Retinal pigment epithelial cell (primary cell): ENCODE measurements around the gene TMEM140.

Experiments used
- DNase-seq: peaks from one replicate; pipeline ENCODE4 v3.0.0-alpha.2; 2010; ENCODE audit warnings: low read depth
- H3K4me3 ChIP-seq: 2 replicates; pipeline ENCODE4 v1.5.1; 2011; ENCODE audit warnings: mild to moderate bottlenecking, low read length, control low read depth, moderate library complexity
- TF ChIP-seq, protein P1 (sequence below): conservative IDR thresholded peaks from 2 replicates; pipeline ENCODE4 v1.5.1; 2011; ENCODE audit warnings: low read depth, low read length, control low read depth, inconsistent platforms

Gene TMEM140

DNA sequence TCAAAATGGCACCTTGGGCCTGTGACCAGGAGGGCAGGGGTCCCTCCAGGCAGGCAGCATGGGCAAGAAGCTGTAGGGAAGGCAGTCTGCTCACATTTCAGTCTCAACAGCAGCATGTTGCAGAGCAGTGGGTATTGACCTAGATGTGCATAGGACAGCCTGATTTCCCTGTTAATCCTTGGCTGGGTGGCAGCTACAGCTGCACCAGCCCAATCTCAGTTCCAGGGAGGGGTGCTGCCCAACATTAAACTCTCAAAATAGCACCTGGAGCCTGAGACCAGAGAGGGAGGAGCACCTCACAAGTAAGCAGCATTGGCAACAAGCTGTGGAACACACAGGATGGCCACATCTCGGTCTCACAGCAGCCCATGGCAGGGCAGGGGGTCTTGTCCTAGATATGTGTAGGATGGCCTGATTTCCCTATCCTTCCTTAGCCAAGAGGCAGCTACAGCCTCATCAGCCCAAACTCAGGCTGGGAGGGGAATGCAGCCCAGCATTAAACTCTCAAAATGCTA, 10.3 kb downstream of the TMEM140 start:
- TF ChIP-seq, protein P1, sequence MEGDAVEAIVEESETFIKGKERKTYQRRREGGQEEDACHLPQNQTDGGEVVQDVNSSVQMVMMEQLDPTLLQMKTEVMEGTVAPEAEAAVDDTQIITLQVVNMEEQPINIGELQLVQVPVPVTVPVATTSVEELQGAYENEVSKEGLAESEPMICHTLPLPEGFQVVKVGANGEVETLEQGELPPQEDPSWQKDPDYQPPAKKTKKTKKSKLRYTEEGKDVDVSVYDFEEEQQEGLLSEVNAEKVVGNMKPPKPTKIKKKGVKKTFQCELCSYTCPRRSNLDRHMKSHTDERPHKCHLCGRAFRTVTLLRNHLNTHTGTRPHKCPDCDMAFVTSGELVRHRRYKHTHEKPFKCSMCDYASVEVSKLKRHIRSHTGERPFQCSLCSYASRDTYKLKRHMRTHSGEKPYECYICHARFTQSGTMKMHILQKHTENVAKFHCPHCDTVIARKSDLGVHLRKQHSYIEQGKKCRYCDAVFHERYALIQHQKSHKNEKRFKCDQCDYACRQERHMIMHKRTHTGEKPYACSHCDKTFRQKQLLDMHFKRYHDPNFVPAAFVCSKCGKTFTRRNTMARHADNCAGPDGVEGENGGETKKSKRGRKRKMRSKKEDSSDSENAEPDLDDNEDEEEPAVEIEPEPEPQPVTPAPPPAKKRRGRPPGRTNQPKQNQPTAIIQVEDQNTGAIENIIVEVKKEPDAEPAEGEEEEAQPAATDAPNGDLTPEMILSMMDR: no peak
- H3K4me3 ChIP-seq: no peak overlapping the region
- DNase-seq: no peak

DNA sequence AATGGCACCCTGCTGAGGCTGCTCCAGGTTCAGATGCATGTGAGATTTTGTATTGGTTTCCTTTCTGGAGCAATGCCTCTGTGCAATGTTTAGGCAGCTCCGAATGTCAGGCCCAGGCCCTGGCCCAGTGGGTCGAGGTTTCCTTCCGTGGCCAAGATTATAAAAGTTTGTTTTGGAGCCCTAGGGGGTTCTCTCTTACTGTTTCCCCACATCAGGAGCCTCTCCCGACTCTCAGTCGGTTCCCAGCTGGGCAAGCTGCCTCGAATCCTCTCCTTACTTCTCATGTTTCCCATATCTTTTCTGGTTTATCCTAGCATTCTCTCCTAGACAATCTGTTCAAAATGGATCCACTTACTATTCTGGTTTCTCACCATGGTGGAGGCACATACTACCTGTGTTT, 11.0 kb downstream of the TMEM140 start:
- no peak overlapping the region for H3K4me3 ChIP-seq
- TF ChIP-seq, protein P1: no peak
- no peak for DNase-seq

DNA sequence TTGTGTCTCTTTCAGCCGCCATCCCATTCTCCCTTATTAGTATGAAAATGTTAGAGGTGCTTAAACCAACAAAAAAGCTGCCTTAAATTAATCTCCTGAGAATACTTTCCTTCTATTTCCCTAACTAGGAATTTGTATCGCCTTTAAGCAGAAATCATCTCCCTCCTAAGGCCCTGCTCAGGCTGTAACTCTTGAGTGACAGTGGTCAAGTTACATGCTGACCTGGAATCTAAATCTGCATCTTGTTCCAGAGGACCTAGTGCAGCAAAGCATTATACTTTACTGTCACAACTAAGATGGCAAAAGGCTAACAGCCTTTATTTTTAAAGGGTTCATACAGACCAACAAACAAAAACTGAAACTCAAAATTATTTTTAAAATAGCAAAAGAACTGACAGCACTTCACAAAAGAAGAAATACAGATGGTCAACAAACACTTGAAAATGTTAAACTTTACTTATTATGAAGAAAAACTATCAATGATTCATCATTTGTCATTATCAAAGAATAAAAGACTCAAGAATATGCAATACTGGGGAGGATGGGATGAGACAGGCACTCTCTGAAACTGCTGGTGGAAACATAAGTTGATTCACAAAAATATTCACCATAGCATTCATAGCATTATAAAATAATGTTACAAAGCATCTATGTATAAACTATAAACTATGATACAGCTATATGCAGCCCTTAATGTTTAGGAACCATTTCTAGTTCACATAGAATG, 11.7 kb downstream of the TMEM140 start:
- DNase-seq: no peak
- H3K4me3 ChIP-seq: no peak overlapping the region
- TF ChIP-seq, protein P1: no peak

DNA sequence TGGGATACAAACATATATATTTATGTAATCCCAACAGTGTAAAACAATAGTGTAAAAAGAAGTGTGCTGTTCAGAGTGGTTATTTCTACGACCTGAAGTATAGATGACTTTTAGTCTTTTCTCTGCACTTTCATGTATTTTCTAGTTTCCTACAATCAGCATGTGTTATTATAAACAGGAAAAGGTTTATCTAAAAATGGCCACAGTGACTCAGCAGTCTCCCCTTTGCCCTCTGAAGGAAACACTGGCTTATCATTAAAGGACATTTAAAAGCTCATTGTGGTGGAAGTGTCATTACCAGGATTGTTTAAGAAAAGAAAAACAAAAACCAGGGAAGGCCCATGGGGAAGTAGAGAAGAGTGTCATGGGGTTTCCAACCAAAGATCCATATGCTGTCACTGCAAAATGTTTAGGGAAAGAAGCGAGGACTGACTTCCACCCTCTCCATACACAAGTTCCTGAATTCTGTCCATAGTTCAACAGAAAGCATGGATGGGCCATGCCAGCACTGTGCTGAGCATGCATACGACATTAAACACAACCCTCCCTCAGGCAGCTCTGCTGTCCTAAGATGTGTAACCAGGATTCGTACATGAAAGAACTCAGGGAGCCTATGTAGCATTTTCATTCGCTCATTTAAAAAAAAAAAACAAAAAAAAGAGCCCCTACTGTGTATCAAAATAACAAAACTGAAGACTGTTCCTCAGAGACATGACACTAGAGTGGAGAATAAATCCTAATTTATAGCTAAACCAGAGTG, 12.4 kb downstream of the TMEM140 start:
- no peak for DNase-seq
- no peak overlapping the region for H3K4me3 ChIP-seq
- TF ChIP-seq, protein P1: no peak

DNA sequence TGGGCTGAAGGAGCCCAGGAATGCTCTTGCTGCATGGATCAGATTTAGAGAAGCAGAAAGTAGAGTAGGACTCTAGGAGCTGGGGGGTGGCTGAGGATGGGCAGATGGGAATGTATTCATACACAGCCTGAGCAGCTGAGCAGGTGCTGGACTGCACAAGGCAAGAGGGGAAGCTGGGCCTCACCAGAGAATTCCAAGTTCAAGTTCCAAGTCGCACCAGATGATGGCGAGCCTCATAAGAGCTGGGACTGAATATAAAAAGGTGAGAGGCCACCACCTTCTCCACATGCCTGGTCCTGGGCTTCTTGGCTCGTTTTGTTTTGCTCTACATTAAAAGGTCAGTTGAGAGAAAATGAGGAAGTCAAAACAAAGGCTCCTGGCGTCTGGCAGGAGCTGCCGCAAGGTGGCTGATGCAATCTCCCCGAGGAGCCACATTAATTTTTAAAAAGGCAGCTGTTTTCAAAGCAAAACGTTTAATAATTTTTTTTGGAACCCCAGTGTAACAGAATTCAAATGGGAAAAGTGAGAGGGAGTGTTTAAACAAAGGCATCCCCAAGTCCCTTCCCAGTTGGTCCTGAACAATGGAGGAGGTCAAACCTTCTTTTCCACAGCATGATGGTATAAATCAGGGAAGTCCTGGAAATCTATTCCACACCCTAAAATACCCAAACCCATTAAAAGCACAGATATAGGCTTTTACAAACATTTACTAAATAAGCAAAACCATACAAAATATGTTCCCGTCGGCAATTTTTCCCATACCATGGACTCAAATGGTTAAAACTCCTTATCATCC, 13.2 kb downstream of the TMEM140 start:
- DNase-seq: no peak
- H3K4me3 ChIP-seq: no peak overlapping the region
- TF ChIP-seq, protein P1: no peak

DNA sequence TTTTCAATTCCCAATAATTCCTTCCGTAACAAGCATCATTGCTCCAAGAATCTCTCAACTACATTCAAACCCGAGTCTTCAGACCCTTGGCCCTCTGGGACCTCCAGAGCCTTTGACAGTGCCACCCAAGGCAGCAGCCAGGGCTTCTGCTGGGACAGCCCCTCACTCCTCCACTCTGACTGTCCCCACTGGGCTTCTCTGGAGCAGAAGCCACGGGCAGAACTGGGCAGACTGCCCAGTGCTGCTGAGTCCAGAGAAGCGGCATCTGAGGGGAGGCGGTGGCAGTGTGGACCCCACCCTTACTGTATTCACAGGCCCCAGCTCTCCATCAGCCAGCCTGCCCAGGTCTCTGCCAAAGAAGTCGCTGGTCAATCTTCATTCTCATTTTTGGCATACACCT, 13.8 kb downstream of the TMEM140 start:
- TF ChIP-seq, protein P1: no peak
- DNase-seq: no peak
- H3K4me3 ChIP-seq: no peak overlapping the region
